ENCODE data around the gene KMT2A. TPM values are rescaled to one million over a fixed set of nuclear protein-coding genes. Genes with fewer than 3 reads are reported as not detected.

The KMT2A gene
- total and polyA plus RNA-seq, 10 of the 15 experiments (the other 5 are each of a cell fraction or from before 2014, with no cell fraction given): 6.1 to 56.9 (median 25.4) TPM

GRCh38 chr11:118437208-118438125, 1.2 kb downstream of the KMT2A start:
- peak overlapping the region; percentile 80 for H3K4me2 ChIP-seq (ENCODE audit: control insufficient read depth, insufficient read depth)
- no peaks in the 10 kb centered on the region for H3K9me3 ChIP-seq (replicated peaks; ENCODE audit: control insufficient read depth, insufficient read depth, low read length)
- H3K9ac ChIP-seq (ENCODE audit: control insufficient read depth, insufficient read depth, low read length): peak overlapping the region; percentile 87
- ATAC-seq: peak; percentile 27
- peak overlapping the region; percentile 94 for H3K4me3 ChIP-seq
- SMC1A ChIA-PET (ENCODE audit: uncharacterized antibody, unreplicated experiment): interaction anchor here (1.2 to 2.2 kb wide), 2 partner anchors 11 to 35 kb away, joined by 4 to 11 read pairs; no protein-coding TSS in a partner anchor
- H2AFZ ChIP-seq (ENCODE audit: control insufficient read depth, low read depth, low read length): no peak overlapping the region
- in situ Hi-C loops (cut with MboI): no loop called here
- H3K36me3 ChIP-seq (ENCODE audit: control insufficient read depth in 2 of 2, insufficient read depth in 2 of 2, low read length in 1 of 2): no peaks in the 10 kb centered on the region
- H3K27ac ChIP-seq (ENCODE audit: control insufficient read depth, insufficient read depth): peak overlapping the region; percentile 69
- no peak for DNase-seq (ENCODE audit: low read depth, low spot score)
- peaks cover 16% of the 10 kb centered on the region for H3K4me1 ChIP-seq (ENCODE audit: control insufficient read depth, insufficient read depth, low read length)
- no peaks in the 10 kb centered on the region for H3K27me3 ChIP-seq (replicated peaks in 1 of 2; ENCODE audit: control insufficient read depth in 2 of 2, insufficient read depth in 2 of 2, low read length in 1 of 2)
- intact Hi-C loops (cut with micrococcal nuclease; ENCODE audit: unreplicated experiment): loop anchor here (10.0 kb wide), 1 partner anchor 623 kb away; no protein-coding TSS in a partner anchor
- H3K79me2 ChIP-seq (ENCODE audit: control insufficient read depth, insufficient read depth, low read length): peaks cover 62% of the 10 kb centered on the region
- RAD21 ChIA-PET (ENCODE audit: unreplicated experiment): interaction anchor here (0.7 to 3.4 kb wide), 2 partner anchors 10 to 35 kb away, joined by 3 to 13 read pairs; partner anchors contain the start of gene ATP5MG
- POLR2A ChIA-PET: interaction anchor here (0.9 to 1.7 kb wide), 3 partner anchors 24 to 37 kb away, joined by 3 to 4 read pairs (median 4); no protein-coding TSS in a partner anchor
- CTCF ChIA-PET: interaction anchor here (0.6 kb wide), 1 partner anchor 12 kb away, joined by 5 read pairs; no protein-coding TSS in a partner anchor
- BruUV-seq (replicated peaks): no TSS peak
- FAIRE-seq: no peak
- no peaks in the 10 kb centered on the region; the same call in 1 of the 2 replicates for H4K20me1 ChIP-seq (ENCODE audit: control insufficient read depth, insufficient read depth)
- WGBS (ENCODE audit: insufficient coverage, insufficient replicate concordance, low lambda C conversion rate, missing lambda C conversion rate): 2% methylated on average over 21 of the region's 28 CpGs
- TF ChIP-seq TCF12 (IDR thresholded peaks at IDR 0.05; ENCODE audit: low read depth, low read length) (peak; percentile 44; the same call in 1 of the 2 replicates), POLR2A (IDR thresholded peaks at IDR 0.05; ENCODE audit: low read depth, low read length) (peak; percentile 9; the same call in 1 of the 2 replicates), RELB (IDR thresholded peaks at IDR 0.05; ENCODE audit: low read depth) (no peak), RELA (IDR thresholded peaks at IDR 0.05; ENCODE audit: borderline replicate concordance, partially characterized antibody) (no peak), CEBPB (IDR thresholded peaks at IDR 0.05; ENCODE audit: borderline replicate concordance in 1 of 2, low read depth in 2 of 2, low read length in 2 of 2) (no peak), NR2F1 (conservative IDR thresholded peaks at IDR 0.05) (no peak), ATF7 (IDR thresholded peaks at IDR 0.05; ENCODE audit: low read depth) (peak; percentile 62; the same call in 1 of the 2 replicates)
